WTC11 (cell line): ENCODE results near the gene TANGO2. TPM values are rescaled to one million over a fixed set of nuclear protein-coding genes. Genes with fewer than 3 reads are reported as not detected.

ENCODE experiments used
- ATAC-seq: fragments of 200-7000 bp; cut with Tn5 transposase; 2 replicates; pipeline ENCODE4 v1.10.0; 2021; ENCODE audit warnings: mild to moderate bottlenecking, moderate library complexity
- CTCF ChIA-PET: fragments of 300-600 bp; sonication (Branson Sonifier 250); formaldehyde crosslinking; loops from one replicate; lab custom pipeline; 2021; ENCODE audit warnings: antibody characterized with exemption; lab: Charles Lee
- POLR2A ChIA-PET: fragments of 350-600 bp; sonication (Branson Sonifier 250); formaldehyde crosslinking; loops from one replicate; lab custom pipeline; 2021; ENCODE audit warnings: antibody characterized with exemption; lab: Charles Lee
- DNase-seq: peaks from one replicate; pipeline ENCODE4 v3.0.0; 2021; ENCODE audit warnings: low spot score
- H3K27ac Mint-ChIP-seq: 2 replicates; pipeline ENCODE4 v1.8.0; 2021; ENCODE audit warnings: mixed read lengths
- H3K27me3 Mint-ChIP-seq: 2 replicates; pipeline ENCODE4 v1.8.0; 2021; ENCODE audit warnings: low read depth, mild to moderate bottlenecking, moderate library complexity, mixed read lengths
- H3K36me3 Mint-ChIP-seq: 2 replicates; pipeline ENCODE4 v1.8.0; 2021; ENCODE audit warnings: mixed read lengths
- H3K4me1 Mint-ChIP-seq: 2 replicates; pipeline ENCODE4 v1.8.0; 2022; ENCODE audit warnings: mixed read lengths
- H3K4me3 Mint-ChIP-seq: 2 replicates; pipeline ENCODE4 v1.8.0; 2021; ENCODE audit warnings: mild to moderate bottlenecking, moderate library complexity, mixed read lengths
- H3K9me3 Mint-ChIP-seq: 2 replicates; pipeline ENCODE4 v1.8.0; 2021; ENCODE audit warnings: mixed read lengths
- ATF1 ChIP-seq: sonication (generic); formaldehyde crosslinking; IDR thresholded peaks from 2 replicates; pipeline ENCODE4 v1.8.1; 2023; ENCODE audit warnings: mild to moderate bottlenecking, moderate library complexity, missing genetic modification reagents
- ATF6 ChIP-seq: sonication (generic); formaldehyde crosslinking; IDR thresholded peaks from 2 replicates; pipeline ENCODE4 v1.8.1; 2023; ENCODE audit warnings: mild to moderate bottlenecking, missing genetic modification reagents
- E2F5 ChIP-seq: sonication (generic); formaldehyde crosslinking; IDR thresholded peaks from 2 replicates; pipeline ENCODE4 v1.8.1; 2022; ENCODE audit warnings: mild to moderate bottlenecking, moderate library complexity, missing genetic modification reagents
- JAZF1 ChIP-seq: fragments of 250-450 bp; sonication (Bioruptor Pico); IDR thresholded peaks from 2 replicates; pipeline ENCODE4 v1.9.0; 2021; ENCODE audit warnings: moderate library complexity, mild to moderate bottlenecking, inconsistent platforms
- MLX ChIP-seq: sonication (generic); formaldehyde crosslinking; IDR thresholded peaks from 2 replicates; pipeline ENCODE4 v1.8.1; 2023; ENCODE audit warnings: mild to moderate bottlenecking, missing genetic modification reagents, moderate library complexity
- NR2C2 ChIP-seq: sonication (generic); formaldehyde crosslinking; IDR thresholded peaks from 2 replicates; pipeline ENCODE4 v1.8.0; 2022; ENCODE audit warnings: mild to moderate bottlenecking, missing genetic modification reagents
- SOX15 ChIP-seq: fragments of 250-450 bp; sonication (Bioruptor Pico); IDR thresholded peaks from 2 replicates; pipeline ENCODE4 v1.9.0; 2021; ENCODE audit warnings: mild to moderate bottlenecking
- ZNF219 ChIP-seq: sonication (generic); formaldehyde crosslinking; IDR thresholded peaks from 2 replicates; pipeline ENCODE4 v1.8.0; 2023; ENCODE audit warnings: missing genetic modification reagents, mild to moderate bottlenecking, borderline replicate concordance
- ZNF532 ChIP-seq: fragments of 250-450 bp; sonication (Bioruptor Pico); IDR thresholded peaks from 2 replicates; pipeline ENCODE4 v1.9.0; 2021; ENCODE audit warnings: mild to moderate bottlenecking, borderline replicate concordance
- total RNA-seq: library from RNA; stranded (reverse); gene quantifications from 3 replicates; pipeline ENCODE4 v1.2.3, GENCODE V29; 2021
- TF ChIP-seq, protein P1 (sequence below): sonication (generic); formaldehyde crosslinking; conservative IDR thresholded peaks from 2 replicates; pipeline ENCODE4 v1.8.1; 2023; ENCODE audit warnings: mild to moderate bottlenecking, low read depth, missing genetic modification reagents, moderate library complexity
- TF ChIP-seq, protein P2 (sequence below): fragments of 250-450 bp; sonication (Bioruptor Pico); IDR thresholded peaks from 2 replicates; pipeline ENCODE4 v1.9.0; 2021; ENCODE audit warnings: moderate library complexity, mild to moderate bottlenecking, inconsistent platforms, borderline replicate concordance

The TANGO2 gene
- total RNA-seq, 1 experiment from 2014 or later: 14.8 TPM

GRCh38 chr22:20079745-20080444 is 59.0 kb downstream of the TANGO2 start, which contains the start of gene DGCR8 (continued):
- TF ChIP-seq, protein P1, sequence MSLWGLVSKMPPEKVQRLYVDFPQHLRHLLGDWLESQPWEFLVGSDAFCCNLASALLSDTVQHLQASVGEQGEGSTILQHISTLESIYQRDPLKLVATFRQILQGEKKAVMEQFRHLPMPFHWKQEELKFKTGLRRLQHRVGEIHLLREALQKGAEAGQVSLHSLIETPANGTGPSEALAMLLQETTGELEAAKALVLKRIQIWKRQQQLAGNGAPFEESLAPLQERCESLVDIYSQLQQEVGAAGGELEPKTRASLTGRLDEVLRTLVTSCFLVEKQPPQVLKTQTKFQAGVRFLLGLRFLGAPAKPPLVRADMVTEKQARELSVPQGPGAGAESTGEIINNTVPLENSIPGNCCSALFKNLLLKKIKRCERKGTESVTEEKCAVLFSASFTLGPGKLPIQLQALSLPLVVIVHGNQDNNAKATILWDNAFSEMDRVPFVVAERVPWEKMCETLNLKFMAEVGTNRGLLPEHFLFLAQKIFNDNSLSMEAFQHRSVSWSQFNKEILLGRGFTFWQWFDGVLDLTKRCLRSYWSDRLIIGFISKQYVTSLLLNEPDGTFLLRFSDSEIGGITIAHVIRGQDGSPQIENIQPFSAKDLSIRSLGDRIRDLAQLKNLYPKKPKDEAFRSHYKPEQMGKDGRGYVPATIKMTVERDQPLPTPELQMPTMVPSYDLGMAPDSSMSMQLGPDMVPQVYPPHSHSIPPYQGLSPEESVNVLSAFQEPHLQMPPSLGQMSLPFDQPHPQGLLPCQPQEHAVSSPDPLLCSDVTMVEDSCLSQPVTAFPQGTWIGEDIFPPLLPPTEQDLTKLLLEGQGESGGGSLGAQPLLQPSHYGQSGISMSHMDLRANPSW (CRISPR knock-in tag): no peak
- TF ChIP-seq ATF1 (CRISPR knock-in tag): no peak
- TF ChIP-seq SOX15 (CRISPR knock-in tag): no peak
- TF ChIP-seq, protein P2, sequence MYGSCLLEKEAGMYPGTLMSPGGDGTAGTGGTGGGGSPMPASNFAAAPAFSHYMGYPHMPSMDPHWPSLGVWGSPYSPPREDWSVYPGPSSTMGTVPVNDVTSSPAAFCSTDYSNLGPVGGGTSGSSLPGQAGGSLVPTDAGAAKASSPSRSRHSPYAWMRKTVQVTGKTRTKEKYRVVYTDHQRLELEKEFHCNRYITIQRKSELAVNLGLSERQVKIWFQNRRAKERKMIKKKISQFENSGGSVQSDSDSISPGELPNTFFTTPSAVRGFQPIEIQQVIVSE (CRISPR knock-in tag): no peak
- TF ChIP-seq ZNF532: no peak
- TF ChIP-seq JAZF1: no peak
- TF ChIP-seq ZNF219 (CRISPR knock-in tag): no peak
- no peak for TF ChIP-seq MLX (CRISPR knock-in tag)
- TF ChIP-seq NR2C2 (CRISPR knock-in tag): no peak

GRCh38 chr22:20080445-20080775 is 59.5 kb downstream of the TANGO2 start:
- H3K36me3 Mint-ChIP-seq: peaks cover 4% of the 10 kb centered on the region
- ChIA-PET CTCF (interaction anchor here (0.5 to 1.0 kb wide), 3 partner anchors 37 to 82 kb away, joined by 4 to 7 read pairs (median 6); partner anchors contain the start of gene TRMT2A), POLR2A (no interaction called here)
- TF ChIP-seq E2F5 (no peak), ATF6 (CRISPR knock-in tag) (no peak)
- H3K4me3 Mint-ChIP-seq: peak overlapping the region; percentile 91
- no peaks in the 10 kb centered on the region for H3K9me3 Mint-ChIP-seq
- peak; percentile 58 for DNase-seq
- peak; percentile 12 for ATAC-seq
- H3K4me1 Mint-ChIP-seq: peaks cover 41% of the 10 kb centered on the region
- peak overlapping the region; percentile 90 for H3K27ac Mint-ChIP-seq
- H3K27me3 Mint-ChIP-seq: no peaks in the 10 kb centered on the region; the same call in 1 of the 2 replicates
